H9 (cell line): ENCODE data around the gene AK4. TPM values are rescaled to one million over a fixed set of nuclear protein-coding genes. Genes with fewer than 3 reads are reported as not detected.
A peak's percentile ranks its signal among the peaks of the same experiment; 100 is the strongest.

Source experiments
- DNase-seq: peaks from one replicate; pipeline ENCODE4 v3.0.0-alpha.2; 2017
- H2AFZ ChIP-seq: one replicate; pipeline ENCODE4 v1.6.1; 2013; ENCODE audit warnings: mild to moderate bottlenecking, low read length, control low read depth, moderate library complexity
- H2AK5ac ChIP-seq: 2 replicates; pipeline ENCODE4 v1.6.1; 2013; ENCODE audit warnings: low read length, control low read depth, mixed read lengths; ENCODE audit not compliant: insufficient read length
- H2BK120ac ChIP-seq: one replicate; pipeline ENCODE4 v1.6.1; 2013; ENCODE audit warnings: low read depth, mild to moderate bottlenecking, low read length, control low read depth, inconsistent platforms; ENCODE audit not compliant: poor library complexity, severe bottlenecking
- H2BK12ac ChIP-seq: 2 replicates; pipeline ENCODE4 v1.6.1; 2013; ENCODE audit warnings: low read length, control low read depth, mixed read lengths, low read depth; ENCODE audit not compliant: insufficient read length
- H2BK15ac ChIP-seq: 2 replicates; pipeline ENCODE4 v1.6.1; 2013; ENCODE audit warnings: low read depth, low read length, control low read depth
- H2BK20ac ChIP-seq: one replicate; pipeline ENCODE4 v1.6.1; 2013; ENCODE audit warnings: low read depth, mild to moderate bottlenecking, low read length, control low read depth, inconsistent platforms; ENCODE audit not compliant: poor library complexity, severe bottlenecking
- H2BK5ac ChIP-seq: 2 replicates; pipeline ENCODE4 v1.6.1; 2013; ENCODE audit warnings: low read length, control low read depth, mixed read lengths; ENCODE audit not compliant: insufficient read length
- H3K14ac ChIP-seq: 2 replicates; pipeline ENCODE4 v1.6.1; 2013; ENCODE audit warnings: low read length, control low read depth; ENCODE audit not compliant: insufficient read depth
- H3K18ac ChIP-seq: 2 replicates; pipeline ENCODE4 v1.6.1; 2013; ENCODE audit warnings: low read depth, mild to moderate bottlenecking, mixed read lengths, low read length, control low read depth; ENCODE audit not compliant: insufficient read length
- H3K23ac ChIP-seq: 2 replicates; pipeline ENCODE4 v1.6.1; 2013; ENCODE audit warnings: low read length, control low read depth, mixed read lengths, low read depth; ENCODE audit not compliant: insufficient read length
- H3K23me2 ChIP-seq: 2 replicates; pipeline ENCODE4 v1.6.1; 2013; ENCODE audit warnings: low read depth, mild to moderate bottlenecking, mixed read lengths, low read length, control low read depth; ENCODE audit not compliant: insufficient read length, poor library complexity, severe bottlenecking
- H3K27ac ChIP-seq: 2 replicates; pipeline ENCODE4 v1.5.1; 2013; ENCODE audit warnings: low read length, control low read depth, mixed read lengths, low read depth; ENCODE audit not compliant: insufficient read length
- H3K27me3 ChIP-seq: 2 replicates; pipeline ENCODE4 v1.6.1; 2013; ENCODE audit warnings: low read length, control low read depth, inconsistent platforms; ENCODE audit not compliant: insufficient read depth
- H3K4ac ChIP-seq: 2 replicates; pipeline ENCODE4 v1.6.1; 2013; ENCODE audit warnings: low read depth, mild to moderate bottlenecking, control low read depth, inconsistent platforms, low read length, moderate library complexity
- H3K4me1 ChIP-seq: 2 replicates; pipeline ENCODE4 v1.6.1; 2013; ENCODE audit warnings: low read length, control low read depth, inconsistent platforms; ENCODE audit not compliant: insufficient read depth
- H3K4me2 ChIP-seq: 2 replicates; pipeline ENCODE4 v1.6.1; 2013; ENCODE audit warnings: low read length, control low read depth, mixed read lengths; ENCODE audit not compliant: insufficient read length, insufficient read depth
- H3K56ac ChIP-seq: 2 replicates; pipeline ENCODE4 v1.6.1; 2013; ENCODE audit warnings: low read depth, mild to moderate bottlenecking, mixed read lengths, low read length, control low read depth; ENCODE audit not compliant: insufficient read length
- H3K79me1 ChIP-seq: 2 replicates; pipeline ENCODE4 v1.6.1; 2013; ENCODE audit warnings: low read depth, mild to moderate bottlenecking, moderate library complexity, low read length, control low read depth, inconsistent platforms; ENCODE audit not compliant: insufficient read depth, poor library complexity, severe bottlenecking
- H3K79me2 ChIP-seq: 2 replicates; pipeline ENCODE4 v1.6.1; 2013; ENCODE audit warnings: low read length, control low read depth, inconsistent platforms; ENCODE audit not compliant: insufficient read depth
- H3K9ac ChIP-seq: 2 replicates; pipeline ENCODE4 v1.6.1; 2013; ENCODE audit warnings: low read length, control low read depth, mixed read lengths; ENCODE audit not compliant: insufficient read length; ENCODE audit errors: extremely low read depth
- H3K9me3 ChIP-seq: one replicate; pipeline ENCODE4 v1.6.1; 2013; ENCODE audit warnings: low read depth, low read length, inconsistent platforms; ENCODE audit not compliant: control insufficient read depth
- H3T11ph ChIP-seq: one replicate; pipeline ENCODE4 v1.6.1; 2013; ENCODE audit warnings: mild to moderate bottlenecking, low read length, control low read depth, inconsistent platforms
- H4K20me1 ChIP-seq: one replicate; pipeline ENCODE4 v1.6.1; 2013; ENCODE audit not compliant: control insufficient read depth, insufficient read length, insufficient read depth
- H4K5ac ChIP-seq: 2 replicates; pipeline ENCODE4 v1.6.1; 2013; ENCODE audit warnings: low read depth, mild to moderate bottlenecking, mixed read lengths, low read length, control low read depth; ENCODE audit not compliant: insufficient read length
- H4K8ac ChIP-seq: replicated peaks from 2 replicates; pipeline ENCODE4 v1.6.1; 2013; ENCODE audit warnings: low read length, control low read depth, mixed read lengths, low read depth; ENCODE audit not compliant: insufficient read length
- H4K91ac ChIP-seq: 2 replicates; pipeline ENCODE4 v1.6.1; 2013; ENCODE audit warnings: low read depth, mild to moderate bottlenecking, moderate library complexity, mixed read lengths, low read length, control low read depth; ENCODE audit not compliant: insufficient read length
- H3K27ac Mint-ChIP-seq, 3 experiments: 2 replicates in 2 of 3; 3 replicates in 1 of 3; pipeline ENCODE4 v1.8.0; 2020 to 2021; ENCODE audit warnings: mixed read lengths in 3 of 3, mild to moderate bottlenecking in 1 of 3, moderate library complexity in 1 of 3
- H3K27me3 Mint-ChIP-seq: 2 replicates; pipeline ENCODE4 v1.8.0; 2021; ENCODE audit warnings: low read depth, mild to moderate bottlenecking, moderate library complexity, mixed read lengths
- H3K36me3 Mint-ChIP-seq, 3 experiments: 2 replicates in 2 of 3; 3 replicates in 1 of 3; pipeline ENCODE4 v1.8.0; 2020 to 2021; ENCODE audit warnings: low read depth in 3 of 3, mixed read lengths in 3 of 3; ENCODE audit not compliant: insufficient read depth in 1 of 3
- H3K4me1 Mint-ChIP-seq, 2 experiments: 2 replicates each; pipeline ENCODE4 v1.8.0; 2020; ENCODE audit warnings: mixed read lengths in 2 of 2
- H3K4me3 Mint-ChIP-seq, 2 experiments: 2 replicates in 1 of 2; 3 replicates in 1 of 2; pipeline ENCODE4 v1.8.0; 2020 to 2021; ENCODE audit warnings: mild to moderate bottlenecking in 2 of 2, mixed read lengths in 2 of 2, moderate library complexity in 1 of 2
- H3K9me3 Mint-ChIP-seq, 2 experiments: 2 replicates in 1 of 2; 3 replicates in 1 of 2; pipeline ENCODE4 v1.8.0; 2020; ENCODE audit warnings: mild to moderate bottlenecking in 2 of 2, mixed read lengths in 2 of 2, moderate library complexity in 1 of 2
- CTCF ChIP-seq: fragments of 200-600 bp; sonication (generic); conservative IDR thresholded peaks from 3 replicates; pipeline ENCODE4 v1.8.0; 2021; ENCODE audit warnings: antibody characterized with exemption, mild to moderate bottlenecking
- WGBS: extraction: QIAGEN DNeasy Blood & Tissue Kit; methylation state at CpG from one replicate; pipeline ENCODE4 v1.1.7; 2013; ENCODE audit warnings: missing lambda C conversion rate, low lambda C conversion rate, mixed read lengths; ENCODE audit not compliant: insufficient read length; ENCODE audit errors: extremely low coverage; 5-methylcytosine and 5-hydroxymethylcytosine counted together
- total RNA-seq: library from RNA; stranded (reverse); gene quantifications from 2 replicates; pipeline ENCODE4 v1.2.1, GENCODE V29; 2021

AK4 gene
- total RNA-seq, 1 experiment from 2014 or later, result 45.6 TPM

GRCh38 chr1:65254320-65255034 is 106.5 kb downstream of the AK4 start:
- Histone ChIP-seq H4K20me1 (no peaks in the 10 kb centered on the region), H2BK12ac (no peak overlapping the region), H4K8ac (no peak overlapping the region), H3K23ac (no peak overlapping the region), H3K9ac (no peak overlapping the region), H3K27me3 (no peaks in the 10 kb centered on the region; the same call in 1 of the 2 replicates), H4K5ac (no peak overlapping the region), H3K27ac (no peak overlapping the region), H2AFZ (no peak overlapping the region), H2BK15ac (no peak overlapping the region), H2BK20ac (no peak overlapping the region), H2AK5ac (no peak overlapping the region), H2BK5ac (no peak overlapping the region), H3K56ac (no peak overlapping the region), H3T11ph (no peak overlapping the region), H2BK120ac (no peak overlapping the region), H3K79me2 (no peaks in the 10 kb centered on the region), H3K4me1 (peaks cover 1% of the 10 kb centered on the region), H3K4me2 (peak overlapping the region; percentile 76), H3K4ac (no peak overlapping the region), H4K91ac (no peak overlapping the region), H3K23me2 (peaks cover 14% of the 10 kb centered on the region), H3K9me3 (no peaks in the 10 kb centered on the region), H3K18ac (no peak overlapping the region), H3K79me1 (no peaks in the 10 kb centered on the region), H3K14ac (peak overlapping the region; percentile 32; the same call in 1 of the 2 replicates)
- peak overlapping the region; percentile 79 to 93 for H3K4me3 Mint-ChIP-seq
- DNase-seq, result peak; percentile 81
- H3K4me1 Mint-ChIP-seq, result peaks cover 20 to 24% of the 10 kb centered on the region in 2 experiments
- no peaks in the 10 kb centered on the region; a peak in 1 of 7 replicates for H3K36me3 Mint-ChIP-seq
- H3K27me3 Mint-ChIP-seq, result peaks cover 37% of the 10 kb centered on the region
- 0 out of 3 replicates have a peak, but pooled peaks have one; percentile 12 for TF ChIP-seq CTCF
- no peaks in the 10 kb centered on the region; a peak in 2 of 5 replicates for H3K9me3 Mint-ChIP-seq
- peak overlapping the region in 1 of 3 experiments; percentile 93; a peak in 1 of 7 replicates for H3K27ac Mint-ChIP-seq
- no CpG with 5 or more reads among the region's 88 CpGs for WGBS
